GM23248 (cell line): ENCODE results near the gene TENM3. TPM values are rescaled to one million over a fixed set of nuclear protein-coding genes. Genes with fewer than 3 reads are reported as not detected.

Experiments
- DNase-seq: peaks from one replicate; pipeline ENCODE4 v3.0.0-alpha.2; 2015
- H2AFZ ChIP-seq: fragments of 200-600 bp; sonication (generic); 2 replicates; pipeline ENCODE4 v1.6.1; 2016; ENCODE audit warnings: antibody characterized with exemption
- H3F3A ChIP-seq: fragments of 200-600 bp; sonication (generic); 2 replicates; pipeline ENCODE4 v1.6.1; 2016; ENCODE audit warnings: mild to moderate bottlenecking, antibody characterized with exemption, mixed run types; ENCODE audit not compliant: insufficient read depth
- H3K27ac ChIP-seq: fragments of 200-600 bp; sonication (generic); 2 replicates; pipeline ENCODE4 v1.5.1; 2016; ENCODE audit warnings: mild to moderate bottlenecking
- H3K27me3 ChIP-seq: fragments of 200-600 bp; sonication (generic); replicated peaks from 2 replicates; pipeline ENCODE4 v1.6.1; 2016; ENCODE audit warnings: mild to moderate bottlenecking; ENCODE audit not compliant: insufficient read depth
- H3K36me3 ChIP-seq: fragments of 200-600 bp; sonication (generic); 2 replicates; pipeline ENCODE4 v1.6.1; 2016; ENCODE audit warnings: low read depth, mild to moderate bottlenecking
- H3K4me1 ChIP-seq: fragments of 200-600 bp; sonication (generic); 2 replicates; pipeline ENCODE4 v1.6.1; 2016; ENCODE audit warnings: mild to moderate bottlenecking; ENCODE audit not compliant: insufficient read depth
- H3K4me2 ChIP-seq: fragments of 200-600 bp; sonication (generic); one replicate; pipeline ENCODE4 v1.6.1; 2016; ENCODE audit warnings: mild to moderate bottlenecking; ENCODE audit not compliant: unreplicated experiment
- H3K4me3 ChIP-seq: fragments of 200-600 bp; sonication (generic); 2 replicates; pipeline ENCODE4 v1.5.1; 2016; ENCODE audit warnings: mild to moderate bottlenecking
- H3K79me2 ChIP-seq: fragments of 200-600 bp; sonication (generic); 2 replicates; pipeline ENCODE4 v1.6.1; 2016; ENCODE audit warnings: mild to moderate bottlenecking; ENCODE audit not compliant: insufficient read depth
- H3K9ac ChIP-seq: fragments of 200-600 bp; sonication (generic); 2 replicates; pipeline ENCODE4 v1.6.1; 2016; ENCODE audit warnings: mild to moderate bottlenecking
- H3K9me2 ChIP-seq: fragments of 200-600 bp; sonication (generic); 2 replicates; pipeline ENCODE4 v1.6.1; 2016; ENCODE audit warnings: mixed run types, mild to moderate bottlenecking, moderate library complexity; ENCODE audit not compliant: insufficient read depth
- H3K9me3 ChIP-seq: fragments of 200-600 bp; sonication (generic); one replicate; pipeline ENCODE4 v1.6.1; 2017; ENCODE audit warnings: low read depth
- H4K20me1 ChIP-seq: fragments of 200-600 bp; sonication (generic); 2 replicates; pipeline ENCODE4 v1.6.0; 2016; ENCODE audit not compliant: insufficient read depth
- EZH2 ChIP-seq: fragments of 200-600 bp; sonication (generic); IDR thresholded peaks from 2 replicates; pipeline ENCODE4 v1.6.1; 2018; ENCODE audit warnings: antibody characterized with exemption, mild to moderate bottlenecking; ENCODE audit not compliant: insufficient read depth, poor library complexity, severe bottlenecking
- EZH2phosphoT487 ChIP-seq: fragments of 200-600 bp; sonication (generic); IDR thresholded peaks from 2 replicates; pipeline ENCODE4 v1.6.1; 2018; ENCODE audit warnings: antibody characterized with exemption, moderate library complexity, mild to moderate bottlenecking, low read depth; ENCODE audit not compliant: insufficient read depth
- WGBS, 2 experiments: methylation state at CpG; one replicate each; pipeline ENCODE4 v1.1.6; 2015 to 2017; ENCODE audit warnings: low lambda C conversion rate in 2 of 2, low coverage in 1 of 2; ENCODE audit errors: missing lambda C conversion rate in 2 of 2; 5-methylcytosine and 5-hydroxymethylcytosine counted together
- in situ Hi-C: fragments of 300-500 bp; cut with MboI; formaldehyde crosslinking; loops from 2 replicates; pipeline ENCODE4 v1.15.0; 2020
- polyA plus RNA-seq: library from polyadenylated mRNA; unstranded; fragments of >200 nt; fragmentation: Nextera tagmentation; extraction: Ambion mirVana; gene quantifications from 2 replicates; pipeline ENCODE4 v1.2.1, GENCODE V29; 2016
- total RNA-seq: library from RNA; depleted of rRNA; stranded (reverse); fragments of >200 nt; shearing (Covaris generic); gene quantifications from 2 replicates; pipeline ENCODE4 v1.2.3, GENCODE V29; 2014

The TENM3 gene
- total and polyA plus RNA-seq, 2 experiments from 2014 or later = 0.83 to 8.1 TPM

- no peaks in the 10 kb centered on the region for H3F3A ChIP-seq
- no peaks in the 10 kb centered on the region for H3K4me1 ChIP-seq
- no peaks in the 10 kb centered on the region for H3K9me2 ChIP-seq
- H2AFZ ChIP-seq = no peak overlapping the region
- no peak for DNase-seq
- no peak overlapping the region for H3K9ac ChIP-seq
- H3K79me2 ChIP-seq = no peaks in the 10 kb centered on the region
- TF ChIP-seq EZH2phosphoT487 = no peak
- no peak for TF ChIP-seq EZH2
- H3K27ac ChIP-seq = no peak overlapping the region
- no peaks in the 10 kb centered on the region for H3K27me3 ChIP-seq
- 3 to 5% methylated on average over 7 of the region's 7 CpGs for WGBS, 2 experiments
- no peak overlapping the region for H3K4me3 ChIP-seq
- H4K20me1 ChIP-seq = no peaks in the 10 kb centered on the region
- H3K36me3 ChIP-seq = no peaks in the 10 kb centered on the region
- no peaks in the 10 kb centered on the region for H3K9me3 ChIP-seq
- in situ Hi-C loops = no loop called here
- H3K4me2 ChIP-seq = no peak overlapping the region
These were observed 14.1 kb upstream of the TENM3 start for GRCh38 chr4:182228991-182229577.

DNA sequence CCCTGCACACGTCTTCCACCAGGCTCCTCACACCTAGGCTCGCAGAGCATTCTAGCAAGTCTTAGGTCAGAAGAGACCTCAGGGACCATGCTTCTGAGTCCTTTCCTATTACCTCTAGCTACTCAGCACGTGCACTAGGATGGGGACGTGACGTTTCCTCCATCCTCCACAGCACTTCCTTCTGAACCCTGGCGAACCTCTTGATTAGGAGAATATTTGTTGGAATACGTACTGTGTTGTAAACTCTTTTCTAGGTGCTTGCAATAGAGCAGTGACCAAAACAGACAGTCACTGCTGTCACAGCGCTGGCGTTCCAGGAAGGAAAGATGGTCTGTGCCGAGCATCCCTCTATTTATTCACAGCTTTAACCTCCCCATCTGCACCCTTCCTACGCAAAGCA, 12.9 kb upstream of the TENM3 start:
- H3K36me3 ChIP-seq = no peaks in the 10 kb centered on the region
- no peak for TF ChIP-seq EZH2
- no peak overlapping the region for H3K9ac ChIP-seq
- no peak overlapping the region for H2AFZ ChIP-seq
- H3K79me2 ChIP-seq = no peaks in the 10 kb centered on the region
- H3K9me2 ChIP-seq = no peaks in the 10 kb centered on the region
- no peak overlapping the region for H3K27ac ChIP-seq
- H3K4me2 ChIP-seq = no peak overlapping the region
- H3K27me3 ChIP-seq = no peaks in the 10 kb centered on the region
- H3F3A ChIP-seq = no peaks in the 10 kb centered on the region
- no peaks in the 10 kb centered on the region for H3K9me3 ChIP-seq
- no peaks in the 10 kb centered on the region for H4K20me1 ChIP-seq
- DNase-seq = no peak
- H3K4me3 ChIP-seq = no peak overlapping the region
- in situ Hi-C loops = no loop called here
- no peaks in the 10 kb centered on the region for H3K4me1 ChIP-seq
- WGBS, 2 experiments = 29 to 30% methylated on average over 11 of the region's 11 CpGs

DNA sequence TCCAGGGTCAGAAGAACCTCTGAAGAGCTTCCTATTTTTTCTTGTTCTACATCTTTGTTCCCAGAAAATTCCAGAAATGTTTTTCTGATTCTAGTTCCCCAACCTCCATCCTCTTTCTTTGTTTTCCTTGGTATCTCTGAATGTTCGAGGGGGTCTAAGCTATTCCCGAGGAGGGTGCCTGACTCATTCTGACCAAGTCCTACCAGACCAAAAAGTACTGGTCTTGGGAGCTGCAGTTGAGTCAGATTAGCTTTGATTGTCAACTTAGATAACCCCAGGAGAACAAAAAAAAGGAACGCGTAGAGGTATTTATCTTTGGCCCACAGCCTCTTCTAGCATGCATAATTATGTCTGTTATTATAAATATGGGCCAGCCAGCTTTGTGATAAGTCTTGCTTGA, 12.1 kb upstream of the TENM3 start:
- Histone ChIP-seq H3K4me1 (no peaks in the 10 kb centered on the region), H3K27ac (no peak overlapping the region), H3K79me2 (no peaks in the 10 kb centered on the region), H3F3A (no peaks in the 10 kb centered on the region), H2AFZ (no peak overlapping the region), H3K4me3 (no peak overlapping the region), H3K36me3 (no peaks in the 10 kb centered on the region), H3K9me2 (no peaks in the 10 kb centered on the region), H3K9ac (no peak overlapping the region), H3K4me2 (no peak overlapping the region), H4K20me1 (no peaks in the 10 kb centered on the region), H3K9me3 (no peaks in the 10 kb centered on the region), H3K27me3 (no peaks in the 10 kb centered on the region)
- 38 to 43% methylated on average over 4 of the region's 4 CpGs for WGBS, 2 experiments
- in situ Hi-C loops = no loop called here
- TF ChIP-seq EZH2phosphoT487 = no peak
- no peak for TF ChIP-seq EZH2
- DNase-seq = no peak

GRCh38 chr4:182231496-182231895, 11.7 kb upstream of the TENM3 start:
- Histone ChIP-seq H3K4me1 (no peaks in the 10 kb centered on the region), H3K27me3 (no peaks in the 10 kb centered on the region), H3K79me2 (no peaks in the 10 kb centered on the region), H2AFZ (no peak overlapping the region), H3K27ac (no peak overlapping the region), H3K9me2 (no peaks in the 10 kb centered on the region), H3F3A (no peaks in the 10 kb centered on the region), H3K4me3 (no peak overlapping the region), H3K36me3 (no peaks in the 10 kb centered on the region), H3K9me3 (no peaks in the 10 kb centered on the region), H3K4me2 (no peak overlapping the region), H3K9ac (no peak overlapping the region), H4K20me1 (no peaks in the 10 kb centered on the region)
- in situ Hi-C loops = no loop called here
- DNase-seq = no peak
- 10 to 15% methylated on average over 5 of the region's 5 CpGs for WGBS, 2 experiments
- TF ChIP-seq EZH2 = no peak
